Renal cortical epithelial cell (primary cell): ENCODE measurements around the gene OR8B2. TPM values are rescaled to one million over a fixed set of nuclear protein-coding genes. Genes with fewer than 3 reads are reported as not detected.

Experiments
- total RNA-seq: library from RNA; depleted of rRNA; stranded (reverse); fragments of >200 nt; gene quantifications from 2 replicates; pipeline ENCODE4 v1.2.3, GENCODE V29; 2014

Gene OR8B2
- total RNA-seq, 1 donor from 2014 or later = not detected

Other genes with a start within 250 kb of the OR8B2 start
- not detected in 2 replicates for gene OR10D3, start 201.2 kb downstream of the OR8B2 start, total RNA-seq
- gene OR8G1, start 143.4 kb downstream of the OR8B2 start, total RNA-seq = not detected in 2 replicates
- not detected in 2 replicates for gene OR8G5, start 128.1 kb downstream of the OR8B2 start, total RNA-seq
- not detected in 2 replicates for gene OR8D1, start 70.5 kb downstream of the OR8B2 start, total RNA-seq
- not detected in 2 replicates for gene OR8D2, start 64.3 kb downstream of the OR8B2 start, total RNA-seq
- not detected in 2 replicates for gene OR8B3, start 14.5 kb upstream of the OR8B2 start, total RNA-seq
- not detected in 2 replicates for gene OR8B4, start 40.4 kb upstream of the OR8B2 start, total RNA-seq
- not detected in 2 replicates for gene OR8B8, start 61.2 kb upstream of the OR8B2 start, total RNA-seq
- not detected in 2 replicates for gene OR8B12, start 159.2 kb upstream of the OR8B2 start, total RNA-seq
- not detected in 2 replicates for gene OR8A1, start 185.5 kb upstream of the OR8B2 start, total RNA-seq
- gene PANX3, start 226.9 kb upstream of the OR8B2 start, total RNA-seq = not detected in 2 replicates
- 22.4 and 33.1 TPM in 2 replicates for gene TBRG1, start 238.4 kb upstream of the OR8B2 start, total RNA-seq